Trophoblast cell (in vitro differentiated cells and primary cell): Measurements from ENCODE around the gene ADD2.

Experiments
- DNase-seq, 2 donors: peaks; one replicate each; pipeline ENCODE4 v3.0.0-alpha.2; 2016
- H2AFZ ChIP-seq: 2 replicates; pipeline ENCODE4 v1.6.1; 2013; ENCODE audit warnings: low read length, moderate library complexity, mild to moderate bottlenecking; ENCODE audit not compliant: insufficient read depth, poor library complexity
- H2AK5ac ChIP-seq: 2 replicates; pipeline ENCODE4 v1.6.1; 2013; ENCODE audit warnings: mild to moderate bottlenecking, low read length
- H2BK120ac ChIP-seq: 2 replicates; pipeline ENCODE4 v1.6.1; 2013; ENCODE audit warnings: low read length, mild to moderate bottlenecking, moderate library complexity; ENCODE audit not compliant: insufficient read depth, poor library complexity
- H2BK12ac ChIP-seq: 2 replicates; pipeline ENCODE4 v1.6.1; 2013; ENCODE audit warnings: mild to moderate bottlenecking, low read length, moderate library complexity
- H2BK5ac ChIP-seq: 2 replicates; pipeline ENCODE4 v1.6.1; 2013; ENCODE audit warnings: low read length, low read depth, moderate library complexity, mild to moderate bottlenecking; ENCODE audit not compliant: poor library complexity
- H3K14ac ChIP-seq: 2 replicates; pipeline ENCODE4 v1.6.1; 2013; ENCODE audit warnings: mild to moderate bottlenecking, low read length
- H3K18ac ChIP-seq: 2 replicates; pipeline ENCODE4 v1.6.1; 2013; ENCODE audit warnings: mild to moderate bottlenecking, low read length
- H3K23ac ChIP-seq: 2 replicates; pipeline ENCODE4 v1.6.1; 2013; ENCODE audit warnings: low read length
- H3K27ac ChIP-seq: 2 replicates; pipeline ENCODE4 v1.5.1; 2013; ENCODE audit warnings: low read depth, mild to moderate bottlenecking, inconsistent platforms, low read length, moderate library complexity
- H3K27me3 ChIP-seq: 2 replicates; pipeline ENCODE4 v1.6.1; 2013; ENCODE audit warnings: inconsistent platforms, mild to moderate bottlenecking, low read length, moderate library complexity; ENCODE audit not compliant: insufficient read depth
- H3K36me3 ChIP-seq, 2 experiments: 1 replicate in 1 of 2; 2 replicates in 1 of 2; pipeline ENCODE4 v1.6.1; 2013; ENCODE audit warnings: low read length in 2 of 2, mild to moderate bottlenecking in 2 of 2, moderate library complexity in 1 of 2; ENCODE audit not compliant: insufficient read depth in 2 of 2, control insufficient read depth in 1 of 2
- H3K4ac ChIP-seq: 2 replicates; pipeline ENCODE4 v1.6.1; 2013; ENCODE audit warnings: low read depth, mild to moderate bottlenecking, low read length, moderate library complexity
- H3K4me1 ChIP-seq, 2 experiments: 1 replicate in 1 of 2; 2 replicates in 1 of 2; pipeline ENCODE4 v1.6.1; 2013; ENCODE audit warnings: low read length in 2 of 2, mild to moderate bottlenecking in 2 of 2, moderate library complexity in 1 of 2; ENCODE audit not compliant: insufficient read depth in 2 of 2, control insufficient read depth in 1 of 2
- H3K4me2 ChIP-seq: 2 replicates; pipeline ENCODE4 v1.6.1; 2013; ENCODE audit warnings: inconsistent platforms, mild to moderate bottlenecking, low read length, moderate library complexity
- H3K4me3 ChIP-seq: 2 replicates; pipeline ENCODE4 v1.5.1; 2013; ENCODE audit warnings: mild to moderate bottlenecking, low read depth, low read length, inconsistent platforms
- H3K79me1 ChIP-seq: one replicate; pipeline ENCODE4 v1.6.1; 2013; ENCODE audit warnings: low read length
- H3K79me2 ChIP-seq: 2 replicates; pipeline ENCODE4 v1.6.1; 2013; ENCODE audit warnings: low read length, mild to moderate bottlenecking; ENCODE audit not compliant: control insufficient read depth, insufficient read depth, poor library complexity
- H3K9ac ChIP-seq: 2 replicates; pipeline ENCODE4 v1.6.1; 2013; ENCODE audit warnings: mild to moderate bottlenecking, low read length
- H3K9me3 ChIP-seq: 2 replicates; pipeline ENCODE4 v1.6.1; 2013; ENCODE audit warnings: low read depth, mild to moderate bottlenecking, control low read depth, inconsistent platforms, low read length; ENCODE audit not compliant: insufficient read depth
- H4K12ac ChIP-seq: 2 replicates; pipeline ENCODE4 v1.6.1; 2013; ENCODE audit warnings: low read depth, mild to moderate bottlenecking, low read length, moderate library complexity
- H4K8ac ChIP-seq: 2 replicates; pipeline ENCODE4 v1.6.1; 2013; ENCODE audit warnings: low read depth, mild to moderate bottlenecking, low read length, moderate library complexity
- H4K91ac ChIP-seq: one replicate; pipeline ENCODE4 v1.6.1; 2013; ENCODE audit warnings: low read depth, mild to moderate bottlenecking, low read length, moderate library complexity
- WGBS: extraction: QIAGEN DNeasy Blood & Tissue Kit; methylation state at CpG from one replicate; pipeline ENCODE4 v1.1.7; 2013; ENCODE audit warnings: missing lambda C conversion rate; ENCODE audit not compliant: insufficient read length, insufficient coverage; ENCODE audit errors: extremely low coverage; 5-methylcytosine and 5-hydroxymethylcytosine counted together

The ADD2 gene

GRCh38 chr2:70776266-70776665 lies 8.3 kb upstream of the ADD2 start:
- Histone ChIP-seq H2BK12ac (no peak overlapping the region), H4K12ac (no peak overlapping the region), H2BK120ac (no peak overlapping the region), H3K79me2 (no peaks in the 10 kb centered on the region), H3K9ac (no peak overlapping the region), H3K4ac (no peak overlapping the region), H3K79me1 (no peaks in the 10 kb centered on the region), H3K27ac (no peak overlapping the region), H3K36me3 (no peaks in the 10 kb centered on the region), H3K4me3 (no peak overlapping the region), H2AFZ (no peak overlapping the region), H3K4me2 (no peak overlapping the region), H3K18ac (no peak overlapping the region), H3K9me3 (no peaks in the 10 kb centered on the region), H3K23ac (no peak overlapping the region), H2AK5ac (no peak overlapping the region), H3K27me3 (no peaks in the 10 kb centered on the region), H4K8ac (no peak overlapping the region), H3K4me1 (no peaks in the 10 kb centered on the region), H4K91ac (no peak overlapping the region), H3K14ac (no peak overlapping the region), H2BK5ac (no peak overlapping the region)
- no peak for DNase-seq
- WGBS: no CpG with 5 or more reads among the region's 3 CpGs

- Histone ChIP-seq H3K36me3 (no peaks in the 10 kb centered on the region), H2AFZ (no peak overlapping the region), H3K18ac (no peak overlapping the region), H3K14ac (no peak overlapping the region), H3K4ac (no peak overlapping the region), H2BK5ac (no peak overlapping the region), H3K27me3 (no peaks in the 10 kb centered on the region), H4K8ac (no peak overlapping the region), H3K4me3 (no peak overlapping the region), H3K9me3 (no peaks in the 10 kb centered on the region), H4K91ac (no peak overlapping the region), H3K4me1 (no peaks in the 10 kb centered on the region), H3K9ac (no peak overlapping the region), H3K79me1 (no peaks in the 10 kb centered on the region), H3K27ac (no peak overlapping the region), H2BK120ac (no peak overlapping the region), H3K23ac (no peak overlapping the region), H2BK12ac (no peak overlapping the region), H4K12ac (no peak overlapping the region), H2AK5ac (no peak overlapping the region), H3K79me2 (no peaks in the 10 kb centered on the region), H3K4me2 (no peak overlapping the region)
- no CpG with 5 or more reads among the region's 2 CpGs for WGBS
- DNase-seq: no peak
Measured at GRCh38 chr2:70775141-70775540, 7.1 kb upstream of the ADD2 start.

- Histone ChIP-seq H4K91ac (no peak overlapping the region), H3K9me3 (no peaks in the 10 kb centered on the region), H3K14ac (no peak overlapping the region), H3K4me3 (no peak overlapping the region), H2BK5ac (no peak overlapping the region), H4K12ac (no peak overlapping the region), H3K18ac (no peak overlapping the region), H3K4me1 (peaks cover 2 to 4% of the 10 kb centered on the region in 2 experiments), H3K79me2 (no peaks in the 10 kb centered on the region), H3K27me3 (peaks cover 7% of the 10 kb centered on the region), H2AFZ (no peak overlapping the region), H2BK12ac (no peak overlapping the region), H3K23ac (no peak overlapping the region), H3K4me2 (no peak overlapping the region), H3K27ac (no peak overlapping the region), H3K4ac (no peak overlapping the region), H3K79me1 (no peaks in the 10 kb centered on the region), H3K36me3 (no peaks in the 10 kb centered on the region), H4K8ac (no peak overlapping the region), H2BK120ac (no peak overlapping the region), H3K9ac (no peak overlapping the region), H2AK5ac (no peak overlapping the region)
- DNase-seq: no peak
- no CpG with 5 or more reads among the region's 2 CpGs for WGBS
Measured at GRCh38 chr2:70772486-70773155, 4.6 kb upstream of the ADD2 start.

GRCh38 chr2:70771446-70771845 lies 3.4 kb upstream of the ADD2 start:
- Histone ChIP-seq H3K36me3 (no peaks in the 10 kb centered on the region), H3K9ac (no peak overlapping the region), H3K4me1 (peaks cover 8 to 11% of the 10 kb centered on the region in 2 experiments), H2BK5ac (no peak overlapping the region), H3K9me3 (no peaks in the 10 kb centered on the region), H3K18ac (no peak overlapping the region), H2BK120ac (no peak overlapping the region), H3K23ac (no peak overlapping the region), H3K14ac (no peak overlapping the region), H3K27me3 (peaks cover 18% of the 10 kb centered on the region), H2AK5ac (no peak overlapping the region), H4K8ac (no peak overlapping the region), H3K4me3 (no peak overlapping the region), H3K4ac (no peak overlapping the region), H3K27ac (no peak overlapping the region), H2AFZ (peak overlapping the region; percentile 6), H3K79me2 (no peaks in the 10 kb centered on the region), H2BK12ac (no peak overlapping the region), H4K91ac (no peak overlapping the region), H3K79me1 (no peaks in the 10 kb centered on the region), H4K12ac (no peak overlapping the region), H3K4me2 (no peak overlapping the region)
- no CpG with 5 or more reads among the region's 2 CpGs for WGBS
- DNase-seq: no peak
